BE2C (cell line): ENCODE data around the gene CRLF3. TPM values are rescaled to one million over a fixed set of nuclear protein-coding genes. Genes with fewer than 3 reads are reported as not detected.

Source experiments
- DNase-seq: peaks from one replicate; pipeline ENCODE4 v3.0.0-alpha.2; 2020
- H3K27me3 ChIP-seq: fragments of 250-450 bp; sonication (Bioruptor Pico); 2 replicates; pipeline ENCODE4 v1.5.1; 2020; ENCODE audit warnings: mild to moderate bottlenecking
- H3K36me3 ChIP-seq: fragments of 250-450 bp; sonication (Bioruptor Pico); 2 replicates; pipeline ENCODE4 v1.5.1; 2020; ENCODE audit warnings: mild to moderate bottlenecking
- H3K4me1 ChIP-seq: fragments of 250-450 bp; sonication (Bioruptor Pico); 2 replicates; pipeline ENCODE4 v1.5.1; 2020
- H3K4me3 ChIP-seq: 2 replicates; pipeline ENCODE4 v1.5.1; 2011; ENCODE audit warnings: low read depth, low read length
- H3K9me3 ChIP-seq: fragments of 250-450 bp; sonication (Bioruptor Pico); 2 replicates; pipeline ENCODE4 v1.5.1; 2020
- CTCF ChIP-seq: IDR thresholded peaks from 2 replicates; pipeline ENCODE4 v1.5.1; 2012; ENCODE audit warnings: mild to moderate bottlenecking, low read depth, low read length
- polyA plus RNA-seq: library from polyadenylated mRNA; unstranded; fragments of >200 nt; gene quantifications from one replicate; pipeline ENCODE4 v1.2.1, GENCODE V29; 2012; ENCODE audit warnings: low read depth, missing spikeins; ENCODE audit not compliant: insufficient read length, insufficient read depth

Gene CRLF3
- 8.9 TPM for polyA plus RNA-seq

GRCh38 chr17:30824356-30825145 is at the start of gene CRLF3:
Gene CRLF3 (minus strand): TSS chr17:30824692. CDS start chr17:30824651, 41 bp downstream.
- Histone ChIP-seq H3K36me3 (no peaks in the 10 kb centered on the region), H3K9me3 (no peaks in the 10 kb centered on the region), H3K4me1 (no peaks in the 10 kb centered on the region; the same call in 1 of the 2 replicates), H3K27me3 (no peaks in the 10 kb centered on the region), H3K4me3 (peak within 1 kb of the TSS; percentile 78)
- TF ChIP-seq CTCF = peak; percentile 24; the same call in 1 of the 2 replicates
- DNase-seq = peak; percentile 88

GRCh38 chr17:30869005-30869404 is 44.5 kb upstream of the CRLF3 start:
- Histone ChIP-seq H3K36me3 (no peaks in the 10 kb centered on the region; the same call in 1 of the 2 replicates), H3K4me3 (no peak overlapping the region), H3K9me3 (no peaks in the 10 kb centered on the region), H3K4me1 (no peaks in the 10 kb centered on the region), H3K27me3 (no peaks in the 10 kb centered on the region)
- no peak for DNase-seq
- no peak for TF ChIP-seq CTCF

GRCh38 chr17:30864636-30865035 is 40.1 kb upstream of the CRLF3 start:
- Histone ChIP-seq H3K4me1 (no peaks in the 10 kb centered on the region), H3K27me3 (no peaks in the 10 kb centered on the region), H3K36me3 (no peaks in the 10 kb centered on the region; the same call in 1 of the 2 replicates), H3K9me3 (no peaks in the 10 kb centered on the region), H3K4me3 (no peak overlapping the region)
- TF ChIP-seq CTCF = no peak
- DNase-seq = no peak

- Histone ChIP-seq H3K27me3 (no peaks in the 10 kb centered on the region), H3K9me3 (no peaks in the 10 kb centered on the region), H3K4me1 (no peaks in the 10 kb centered on the region), H3K36me3 (no peaks in the 10 kb centered on the region; the same call in 1 of the 2 replicates), H3K4me3 (no peak overlapping the region)
- TF ChIP-seq CTCF = no peak
- DNase-seq = no peak
These were observed 34.2 kb upstream of the CRLF3 start for GRCh38 chr17:30858556-30859250.

GRCh38 chr17:30854146-30854545 is 29.7 kb upstream of the CRLF3 start:
- Histone ChIP-seq H3K36me3 (no peaks in the 10 kb centered on the region; the same call in 1 of the 2 replicates), H3K4me3 (no peak overlapping the region), H3K9me3 (no peaks in the 10 kb centered on the region), H3K27me3 (no peaks in the 10 kb centered on the region), H3K4me1 (no peaks in the 10 kb centered on the region)
- TF ChIP-seq CTCF = no peak
- no peak for DNase-seq
